Stimulated activated CD4-positive, alpha-beta T cell treated with anti-CD3 and anti-CD28 coated beads, Interleukin-15, amount 100 ng/mL, for 1 hour (primary cell): ENCODE data around the gene OLFM1.
"Not testable (repeated sequence)": the region's sequence is repeated elsewhere in the genome, so short reads cannot be mapped to it uniquely, and the experiment has no call there.

Experiments used
- DNase-seq, 2 donors: peaks; one replicate each; pipeline ENCODE4 v3.0.0-alpha.2; 2020; ENCODE audit warnings: low read depth in 1 of 2, low spot score in 1 of 2

The OLFM1 gene

GRCh38 chr9:135130207-135130976, 42.9 kb downstream of the OLFM1 start:
- DNase-seq, result no peak

GRCh38 chr9:135131488-135131887, 44.0 kb downstream of the OLFM1 start:
- no peak for DNase-seq

DNA sequence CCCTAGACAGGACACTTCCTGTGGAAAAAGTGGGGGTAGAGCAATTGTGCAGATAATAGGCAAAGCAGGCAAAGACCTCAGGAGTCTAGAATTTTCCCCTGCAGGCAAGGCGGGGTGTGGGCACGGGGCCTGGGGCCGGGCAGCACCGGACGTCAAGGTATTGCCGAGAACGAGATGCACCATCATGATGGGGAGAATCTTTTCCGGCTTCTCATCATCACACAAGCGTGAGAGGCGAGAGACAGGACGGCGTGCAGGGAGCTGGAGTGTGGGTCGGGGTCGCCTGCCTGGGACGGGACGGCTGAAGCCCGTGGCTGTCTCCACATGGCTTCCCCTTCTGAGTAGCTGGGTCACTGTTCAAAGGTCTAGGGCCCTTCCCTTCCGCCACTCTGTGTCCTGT, 44.5 kb downstream of the OLFM1 start:
- no peak for DNase-seq

DNA sequence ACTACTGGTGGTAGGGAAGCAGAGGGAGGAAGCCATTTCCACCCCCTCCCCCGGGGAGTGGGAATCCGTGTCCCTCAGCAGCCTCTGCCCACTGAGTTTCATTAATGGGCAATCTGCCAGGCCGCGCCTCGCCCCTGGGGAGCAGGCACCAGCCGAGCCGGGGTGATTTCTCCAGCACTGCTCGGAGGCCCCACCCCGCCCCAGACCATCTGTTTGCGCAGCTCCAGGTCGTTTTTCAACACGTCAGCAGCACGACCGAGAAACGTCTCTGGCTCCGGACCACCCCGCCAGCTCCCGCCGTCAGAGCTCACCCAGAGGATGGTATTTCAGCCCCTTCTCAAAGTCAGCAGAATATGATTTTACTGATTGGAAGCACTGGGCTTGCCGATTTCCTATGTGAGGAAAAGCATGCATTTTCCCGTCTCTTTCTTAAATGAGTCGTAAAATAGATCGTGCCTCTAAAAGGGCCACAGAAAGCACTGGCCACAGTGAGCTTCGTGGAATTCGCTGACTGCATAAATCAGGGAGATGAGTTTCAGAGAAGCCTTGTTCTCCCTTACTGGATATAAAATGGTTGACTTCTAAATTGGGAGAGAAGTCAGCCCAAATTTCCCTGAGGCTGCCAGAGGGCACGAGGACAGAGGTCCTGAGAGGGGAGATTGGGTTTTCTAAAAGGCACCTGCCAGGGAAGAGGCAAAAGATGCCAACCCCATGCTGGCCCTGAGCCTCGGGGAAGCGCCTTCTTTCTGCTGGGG, 47.0 kb downstream of the OLFM1 start:
- no peak for DNase-seq

DNA sequence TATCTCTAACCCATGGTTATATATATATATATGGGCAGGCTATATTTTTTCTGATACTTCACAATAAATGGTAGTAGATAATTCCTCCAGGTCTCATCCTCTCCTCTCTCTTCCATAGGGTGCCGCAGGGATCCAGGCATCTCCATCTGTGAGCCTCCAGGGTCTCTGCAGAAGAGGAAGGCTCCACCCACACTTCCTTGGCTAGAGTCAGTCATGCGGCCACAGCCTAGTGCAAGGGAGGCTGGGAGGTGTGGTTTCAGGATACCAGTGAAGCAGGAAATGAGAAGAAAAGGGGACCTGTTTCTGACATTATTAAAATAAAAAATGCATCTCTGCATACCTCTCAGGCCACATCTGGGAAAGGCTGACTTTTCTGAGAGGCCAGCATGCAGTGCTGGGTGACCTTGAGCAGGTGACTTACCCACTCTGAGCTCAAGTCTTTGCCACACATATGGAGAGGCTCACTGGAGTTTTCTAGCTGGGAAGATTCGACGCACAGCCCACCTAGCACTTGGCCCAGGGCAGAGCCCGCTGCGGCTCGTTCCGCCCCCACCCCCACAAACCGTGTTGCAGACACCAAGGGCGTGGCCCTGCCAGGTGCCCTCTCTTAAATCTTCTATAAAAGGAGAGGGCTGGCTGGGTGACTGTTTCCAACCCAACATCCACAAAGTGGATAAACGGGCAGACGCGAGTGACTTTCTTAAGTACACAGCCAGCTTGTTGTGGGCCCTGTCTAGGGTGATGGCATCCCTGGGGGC, 47.9 kb downstream of the OLFM1 start:
- DNase-seq, result no peak

GRCh38 chr9:135135929-135136315, 48.5 kb downstream of the OLFM1 start:
- no peak for DNase-seq

DNA sequence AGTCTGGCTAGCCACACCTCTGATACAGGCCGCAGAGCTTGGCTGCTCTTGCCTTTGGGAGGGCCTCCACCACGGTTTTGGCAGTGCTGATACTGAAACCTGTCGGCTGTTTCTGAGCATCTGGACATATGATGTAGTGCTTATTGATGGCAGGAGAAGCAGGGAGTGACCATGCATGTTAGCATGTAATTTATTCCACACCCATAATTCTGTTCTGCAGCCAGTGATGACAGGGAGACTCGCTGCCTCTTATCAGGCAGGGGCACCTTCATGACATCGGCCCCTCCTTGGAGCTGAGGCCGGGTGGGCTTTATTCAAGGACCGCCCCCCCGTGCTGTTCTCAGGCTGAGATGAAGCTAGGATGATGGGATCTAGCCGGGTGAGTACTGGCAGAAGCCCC, 49.0 kb downstream of the OLFM1 start:
- no peak for DNase-seq

DNA sequence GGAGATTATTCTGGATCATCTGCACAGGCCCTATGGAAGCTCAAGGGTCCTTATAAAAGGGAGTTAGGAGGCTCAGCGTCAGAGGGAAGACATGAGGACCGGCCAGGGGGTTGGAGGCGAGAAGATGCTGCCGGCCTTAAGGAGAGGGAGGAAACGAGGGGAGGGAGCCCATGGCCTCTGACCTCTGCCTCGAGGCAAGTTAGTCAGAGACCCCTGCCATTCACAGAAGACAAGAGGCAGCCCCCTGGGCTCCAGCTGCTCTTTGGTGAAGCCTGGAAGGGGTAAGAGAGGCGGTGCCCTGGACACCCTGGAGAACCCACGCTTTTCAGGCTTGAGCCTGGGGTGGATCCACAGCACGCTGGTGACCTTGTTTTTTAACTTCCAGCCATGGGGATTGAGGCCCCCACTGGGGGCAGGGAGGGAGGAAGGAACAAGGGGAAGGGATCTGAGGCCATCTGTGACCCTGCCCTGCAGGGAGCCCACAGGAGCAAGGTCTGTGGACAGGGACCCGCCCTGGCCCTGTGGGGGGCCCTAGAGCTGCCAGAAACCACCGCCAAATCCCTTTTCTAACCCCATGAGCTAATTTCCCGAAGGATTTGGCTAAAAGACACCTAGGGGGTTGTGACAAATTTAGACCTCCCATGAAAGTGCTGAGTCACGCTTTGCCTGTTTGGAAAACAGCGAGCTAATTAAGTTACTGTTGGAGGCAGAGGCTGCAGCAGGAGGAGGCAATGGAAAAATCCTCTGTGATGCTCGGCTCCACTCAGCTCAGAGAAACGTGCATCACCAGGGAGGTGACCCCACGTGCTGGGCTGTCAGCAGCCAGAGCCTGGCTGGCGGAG, 49.7 kb downstream of the OLFM1 start:
- no peak for DNase-seq

DNA sequence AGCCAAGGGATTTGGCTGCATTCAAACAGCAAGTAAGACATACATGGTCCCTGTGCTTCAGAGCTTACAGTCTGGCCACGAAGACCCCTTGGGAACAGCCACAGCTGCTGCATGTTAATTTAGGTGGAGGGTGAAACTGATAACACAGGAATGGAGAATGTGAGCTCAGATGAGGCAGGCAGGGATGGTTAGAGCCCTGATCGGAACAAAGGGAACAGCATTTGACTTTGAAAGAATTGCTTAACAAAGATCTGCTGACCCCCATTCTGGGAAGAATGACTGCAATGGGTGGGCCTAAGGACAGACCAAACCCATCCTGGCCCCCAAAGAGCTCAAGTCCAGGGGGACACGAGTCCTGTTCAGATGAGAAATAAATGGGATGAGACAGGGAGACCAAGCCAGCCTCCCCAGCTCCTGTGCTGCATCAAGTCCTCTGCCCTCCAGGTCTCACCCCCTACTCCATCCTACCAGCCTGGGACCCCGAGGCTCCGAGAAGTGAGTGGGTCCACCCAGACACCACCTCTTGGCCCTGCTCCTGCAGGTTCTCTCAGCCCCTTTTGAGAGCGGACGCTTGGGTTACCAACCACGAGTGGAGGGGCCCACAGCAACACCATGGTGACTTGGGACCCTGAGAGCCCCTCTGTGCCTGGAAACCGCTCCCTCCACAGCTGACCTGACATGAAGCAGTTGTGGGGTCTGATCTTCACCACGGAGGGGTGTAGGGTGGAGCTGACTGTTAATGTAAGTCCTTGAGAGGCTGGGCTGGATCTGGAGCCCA, 50.8 kb downstream of the OLFM1 start:
- DNase-seq, result no peak

GRCh38 chr9:135139366-135139959, 52.0 kb downstream of the OLFM1 start:
- no peak for DNase-seq

DNA sequence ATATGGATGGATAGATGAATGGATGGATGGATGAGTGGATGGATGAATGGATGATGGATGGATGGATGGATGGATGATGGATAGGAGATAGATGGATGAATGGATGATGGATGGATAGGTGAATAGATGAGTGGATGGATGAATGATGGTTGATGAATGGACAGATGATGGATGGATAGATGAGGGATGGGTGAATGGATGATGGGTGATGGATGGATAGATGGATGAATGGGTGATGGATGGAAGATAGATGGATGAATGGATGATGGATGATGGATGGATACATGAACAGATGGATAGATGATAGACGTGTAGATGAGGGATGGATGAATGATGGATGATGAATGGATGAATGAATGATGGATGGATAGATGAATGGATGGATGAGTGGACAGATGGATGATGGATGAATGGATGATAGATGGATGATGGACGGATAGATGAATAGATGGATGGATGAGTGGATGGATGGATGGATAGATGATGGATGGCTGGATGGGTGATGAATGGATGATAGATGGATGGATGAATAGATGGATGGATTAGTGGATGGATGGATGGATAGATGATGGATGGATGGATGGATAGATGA, 53.8 kb downstream of the OLFM1 start:
- no peak for DNase-seq

DNA sequence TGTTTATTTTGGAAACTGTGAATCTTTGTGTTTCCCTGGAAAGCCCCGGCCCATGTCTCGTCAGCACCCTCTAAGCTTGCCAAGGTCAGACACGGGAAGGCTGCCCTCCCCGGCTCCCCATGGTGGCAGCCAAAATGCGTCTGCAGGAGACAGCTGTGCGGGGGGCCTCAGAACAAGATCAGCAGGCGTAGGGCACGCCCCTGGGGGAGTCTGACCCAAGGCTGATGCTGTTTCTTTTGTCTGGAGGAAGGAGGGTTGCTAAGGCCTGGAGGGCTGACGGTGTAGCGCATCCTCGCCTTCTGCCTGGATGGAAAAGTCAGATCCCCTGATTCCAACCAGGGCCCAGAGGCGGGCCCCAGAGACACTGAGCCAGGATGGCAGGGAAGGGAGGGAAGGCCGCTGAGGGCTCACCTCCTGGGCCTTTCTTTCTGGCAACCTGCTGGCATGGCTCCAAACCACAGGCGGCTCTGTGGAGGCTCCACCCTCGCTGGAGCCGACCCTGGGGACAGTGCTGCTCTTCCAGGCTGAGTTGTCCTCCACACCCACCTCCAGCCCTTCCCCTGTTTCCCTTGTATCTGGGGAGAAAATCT, 57.2 kb downstream of the OLFM1 start:
- DNase-seq, result no peak

GRCh38 chr9:135145312-135145711, 57.8 kb downstream of the OLFM1 start:
- no peak for DNase-seq

- DNase-seq, result no peak
These were observed 58.8 kb downstream of the OLFM1 start for GRCh38 chr9:135146241-135146640.

DNA sequence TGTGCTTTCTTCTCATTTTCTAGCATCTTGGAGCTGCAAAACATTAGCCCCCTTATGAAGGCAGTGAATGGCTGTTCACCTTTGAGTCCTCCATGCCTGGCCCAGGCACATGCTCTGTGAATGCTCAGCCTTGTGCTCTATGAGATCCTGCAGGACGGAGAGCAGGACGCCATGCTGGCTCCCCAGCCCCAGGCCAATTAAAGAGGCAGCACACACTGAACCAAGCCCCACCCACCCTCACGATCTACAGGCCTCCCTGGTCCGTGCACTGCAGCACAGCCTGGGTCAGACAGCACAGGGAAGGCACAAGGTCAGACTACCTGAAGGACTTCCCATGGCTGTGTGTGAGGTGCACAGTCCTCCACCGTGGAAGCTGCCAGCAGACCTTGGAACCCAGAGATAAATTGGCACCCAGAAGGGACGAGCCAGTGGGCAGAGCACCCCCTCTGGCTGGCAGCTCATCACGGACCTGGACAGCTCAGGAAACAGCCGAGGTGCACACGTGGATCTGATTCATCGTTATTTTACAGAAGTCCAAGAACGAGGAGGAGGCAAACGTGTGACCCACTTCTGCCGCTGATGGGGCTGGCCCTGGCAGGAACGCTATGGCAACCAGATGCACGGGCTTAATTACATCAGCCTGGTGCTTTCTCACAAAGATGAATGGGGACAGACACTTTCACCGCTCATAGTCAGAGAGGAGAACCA, 59.5 kb downstream of the OLFM1 start:
- DNase-seq, result no peak

DNA sequence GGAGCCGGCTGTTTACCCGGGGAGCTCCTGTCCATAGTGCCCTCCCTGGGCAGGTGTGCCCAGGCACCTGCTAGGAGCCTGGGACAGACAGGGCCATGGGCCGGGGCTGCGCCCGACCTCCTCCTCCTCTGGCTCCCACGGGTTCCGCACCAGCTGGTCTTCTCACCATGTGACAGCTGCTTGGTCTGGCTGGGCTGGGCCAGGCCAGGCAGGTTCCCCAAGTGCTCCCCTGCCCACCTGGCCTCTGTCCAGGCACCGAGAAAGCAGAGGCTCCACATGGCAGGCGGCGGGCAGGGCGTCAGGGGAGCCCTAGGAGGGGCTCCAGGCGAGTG, 60.0 kb downstream of the OLFM1 start:
- no peak for DNase-seq

DNA sequence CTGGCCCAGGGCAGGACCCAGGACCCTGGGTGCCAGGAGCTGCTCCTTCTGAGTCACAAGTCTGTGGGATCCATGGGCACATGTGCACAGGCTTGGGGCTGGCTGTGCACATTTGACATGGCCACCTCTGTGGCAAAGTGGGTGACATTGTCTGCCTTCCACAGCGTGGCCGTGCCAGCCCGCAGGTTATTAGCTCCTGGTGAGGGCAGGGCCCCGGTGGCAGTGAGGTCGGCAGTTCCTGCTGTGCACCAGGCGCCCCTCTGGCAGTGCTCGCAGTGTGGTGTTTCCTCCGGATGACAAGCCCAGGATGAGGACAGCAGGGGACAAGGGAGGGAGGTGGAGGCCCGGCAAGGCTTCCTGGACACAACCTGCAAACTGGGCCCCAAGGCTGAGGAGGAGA, 60.5 kb downstream of the OLFM1 start:
- DNase-seq, result no peak

DNA sequence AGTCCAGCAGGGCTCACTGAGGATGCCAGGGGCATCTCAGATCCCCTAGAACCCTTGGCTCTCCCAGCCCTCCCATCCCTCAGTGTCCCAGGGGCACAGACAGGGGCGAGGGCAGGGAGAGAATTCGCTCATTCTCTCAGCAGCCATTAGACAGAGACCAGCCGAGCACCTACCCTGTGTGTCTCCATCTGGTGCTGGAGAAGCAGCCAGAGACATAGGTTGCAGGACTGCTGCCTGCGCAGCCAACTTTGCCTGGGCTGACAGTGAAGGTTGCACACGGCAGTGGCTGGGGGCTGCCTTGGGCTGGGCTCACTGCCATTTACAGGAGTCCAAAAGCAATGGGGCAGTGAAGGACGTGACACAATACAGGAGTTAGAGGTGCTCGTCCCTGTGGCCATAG, 60.9 kb downstream of the OLFM1 start:
- no peak for DNase-seq

DNA sequence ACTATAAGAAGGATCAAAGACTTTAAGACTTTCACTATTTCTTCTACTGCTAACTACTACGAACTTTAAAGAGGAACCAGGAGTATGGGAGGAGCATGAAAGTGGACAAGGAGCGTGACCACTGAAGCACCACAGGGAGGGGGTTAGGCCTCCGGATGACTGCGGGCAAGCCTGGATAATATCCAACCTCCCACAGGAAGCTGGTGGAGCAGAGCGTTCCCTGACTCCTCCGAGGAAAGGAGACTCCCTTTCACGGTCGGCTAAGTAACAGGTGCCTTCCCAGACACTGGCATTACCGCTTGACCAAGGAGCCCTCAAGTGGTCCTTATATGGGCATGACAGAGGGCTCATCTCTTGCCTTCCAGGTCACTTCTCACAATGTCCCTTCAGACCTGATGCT, 62.4 kb downstream of the OLFM1 start:
- not testable (repeated sequence) for DNase-seq
